Keratinocyte (primary cell): ENCODE results near the gene ZNF841. TPM values are rescaled to one million over a fixed set of nuclear protein-coding genes. Genes with fewer than 3 reads are reported as not detected.
"Not testable (repeated sequence)": the region's sequence is repeated elsewhere in the genome, so short reads cannot be mapped to it uniquely, and the experiment has no call there.

ENCODE experiments used
- DNase-seq: peaks from one replicate; pipeline ENCODE4 v3.0.0-alpha.2; 2011; ENCODE audit warnings: low read depth, missing footprints, low spot score
- FAIRE-seq: peaks from 2 replicates; lab custom pipeline; 2011; peaks lifted over from hg19 to GRCh38; lab: Jason Lieb, UNC
- H2AFZ ChIP-seq: 2 replicates; pipeline ENCODE4 v1.6.0; 2012; ENCODE audit warnings: low read length, control low read depth, inconsistent platforms; ENCODE audit not compliant: control insufficient read depth
- H3K27ac ChIP-seq: 2 replicates; pipeline ENCODE4 v1.5.1; 2011; ENCODE audit warnings: low read length; ENCODE audit not compliant: control insufficient read depth, insufficient read depth
- H3K27me3 ChIP-seq: 3 replicates; pipeline ENCODE4 v1.6.0; 2011; ENCODE audit warnings: low read length; ENCODE audit not compliant: control insufficient read depth, insufficient read depth; ENCODE audit errors: extremely low read depth
- H3K36me3 ChIP-seq, 2 experiments: 2 replicates in 1 of 2; 3 replicates in 1 of 2; pipeline ENCODE4 v1.5.1; 2011; ENCODE audit warnings: low read length in 2 of 2, mild to moderate bottlenecking in 1 of 2; ENCODE audit not compliant: control insufficient read depth in 2 of 2, insufficient read depth in 2 of 2; ENCODE audit errors: extremely low read depth in 1 of 2
- H3K4me1 ChIP-seq: 3 replicates; pipeline ENCODE4 v1.5.1; 2011; ENCODE audit warnings: low read length; ENCODE audit not compliant: control insufficient read depth, insufficient read depth; ENCODE audit errors: extremely low read depth
- H3K4me2 ChIP-seq: 3 replicates; pipeline ENCODE4 v1.6.0; 2011; ENCODE audit warnings: low read depth, low read length; ENCODE audit not compliant: control insufficient read depth, insufficient read depth; ENCODE audit errors: extremely low read depth
- H3K4me3 ChIP-seq, 3 experiments: fragments of 200-600 bp in 1 of 3; sonication (generic) in 1 of 3; 2 replicates in 2 of 3; 3 replicates in 1 of 3; pipeline ENCODE4 v1.5.1; 2011 to 2016; ENCODE audit warnings: low read length in 3 of 3, mild to moderate bottlenecking in 3 of 3, control low read depth in 2 of 3, inconsistent platforms in 1 of 3, low read depth in 1 of 3, mixed read lengths in 1 of 3, mixed run types in 1 of 3, moderate library complexity in 1 of 3; ENCODE audit not compliant: control insufficient read depth in 2 of 3, insufficient read depth in 2 of 3; ENCODE audit errors: extremely low read depth in 1 of 3
- H3K79me2 ChIP-seq: 2 replicates; pipeline ENCODE4 v1.6.0; 2012; ENCODE audit warnings: low read length; ENCODE audit not compliant: control insufficient read depth, insufficient read depth
- H3K9ac ChIP-seq: 3 replicates; pipeline ENCODE4 v1.6.0; 2011; ENCODE audit warnings: low read length; ENCODE audit not compliant: control insufficient read depth, insufficient read depth; ENCODE audit errors: extremely low read depth
- H3K9me1 ChIP-seq: 3 replicates; pipeline ENCODE4 v1.6.0; 2011; ENCODE audit warnings: low read length; ENCODE audit not compliant: control insufficient read depth, insufficient read depth; ENCODE audit errors: extremely low read depth
- H3K9me3 ChIP-seq: 2 replicates; pipeline ENCODE4 v1.5.1; 2012; ENCODE audit warnings: low read depth, low read length; ENCODE audit not compliant: control insufficient read depth
- H4K20me1 ChIP-seq: 3 replicates; pipeline ENCODE4 v1.6.0; 2011; ENCODE audit warnings: low read length; ENCODE audit not compliant: control insufficient read depth, insufficient read depth; ENCODE audit errors: extremely low read depth
- CTCF ChIP-seq, 3 experiments: IDR thresholded peaks in 1 of 3; conservative IDR thresholded peaks in 1 of 3; optimal IDR thresholded peaks in 1 of 3; 2 replicates in 2 of 3; 3 replicates in 1 of 3; pipeline versions ENCODE3 to v1.5.1; 2011; ENCODE audit warnings: low read length in 3 of 3, mild to moderate bottlenecking in 3 of 3, moderate library complexity in 2 of 3, control low read depth in 1 of 3, inconsistent platforms in 1 of 3; ENCODE audit not compliant: insufficient read depth in 2 of 3; ENCODE audit errors: extremely low read depth in 1 of 3
- EZH2 ChIP-seq: IDR thresholded peaks from one replicate; pipeline ENCODE4 v1.6.1; 2012; ENCODE audit warnings: inconsistent platforms, mild to moderate bottlenecking, low read length, moderate library complexity
- dilution Hi-C: fragments of 300-500 bp; cut with MboI; formaldehyde crosslinking; loops from one replicate; pipeline ENCODE4 v1.7.0; 2020; ENCODE audit warnings: low sequenced_read_pairs; ENCODE audit not compliant: extremely low pct_ligation_motif_present
- polyA plus RNA-seq, 5 experiments: library from polyadenylated mRNA; depleted of rRNA in 3 of 5; stranded (reverse) in 3 of 5; stranded (forward) in 1 of 5; unstranded in 1 of 5; fragments of >200 nt; gene quantifications; 1 replicate in 1 of 5; 2 replicates in 3 of 5; 3 replicates in 1 of 5; pipeline versions ENCODE4 v1.2.1 to v1.2.3, GENCODE V29; 2011 to 2012; ENCODE audit warnings: missing spikeins in 2 of 5, low read depth in 1 of 5, low replicate concordance in 1 of 5

Gene ZNF841
- polyA plus RNA-seq, 1 donor (not counting 4 experiments of a cell fraction or from before 2014, with no cell fraction given) = 14.6 TPM

DNA sequence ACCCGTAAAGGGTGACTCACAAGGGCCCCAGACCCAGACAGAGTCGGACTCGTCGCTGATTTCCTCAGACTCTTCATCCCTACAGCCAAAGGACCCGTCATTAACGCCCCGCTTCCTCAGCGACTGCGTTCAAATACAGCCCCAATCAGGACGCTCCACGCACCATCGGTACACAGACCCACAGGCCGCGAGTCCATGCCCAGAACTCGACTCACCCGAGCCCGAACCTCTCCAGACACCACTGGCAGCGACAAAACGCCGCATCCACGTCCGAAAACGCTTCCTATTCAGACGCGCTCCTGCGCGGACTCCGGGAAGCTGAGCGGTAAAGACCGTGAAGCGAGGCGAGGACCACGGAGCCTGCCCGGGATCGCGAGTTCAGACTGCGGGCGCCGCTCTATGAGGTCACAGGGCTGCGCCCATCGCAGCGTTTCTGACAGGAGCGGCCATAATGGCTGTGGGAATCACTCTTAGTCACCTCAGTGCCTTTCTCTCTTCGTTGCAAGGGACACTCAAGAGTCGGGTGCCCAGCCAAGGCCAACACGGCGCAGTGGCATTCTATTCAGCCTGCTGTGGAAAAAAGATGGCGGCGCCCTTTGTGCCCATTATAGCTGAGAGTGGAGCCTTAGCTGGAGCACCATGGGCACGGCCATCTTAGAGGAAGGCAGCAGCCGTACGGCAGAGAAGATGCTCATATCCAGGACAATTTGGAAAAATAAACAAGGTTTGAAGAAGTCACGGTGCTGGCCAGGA lies 67.4 kb downstream of the ZNF841 start, which contains the start of gene ZNF614:
ZNF614 (minus strand) TSS at position 353 of the 753 bp plus-strand sequence. CDS start 2,634 bp downstream, outside the sequence.
- Histone ChIP-seq H3K9ac (peak within 1 kb of the TSS; percentile 99), H3K4me1 (peaks cover 8% of the 10 kb centered on the region), H3K4me3 (peak within 1 kb of the TSS; percentile 65 to 98 (median 98)), H3K4me2 (peak within 1 kb of the TSS; percentile 93), H3K27me3 (no peaks in the 10 kb centered on the region), H2AFZ (peak within 1 kb of the TSS; percentile 100), H3K9me3 (peaks cover 6% of the 10 kb centered on the region), H3K9me1 (no peaks in the 10 kb centered on the region), H3K36me3 (peaks cover 7 to 18% of the 10 kb centered on the region in 2 experiments), H3K27ac (peak within 1 kb of the TSS; percentile 94), H3K79me2 (peaks cover 18% of the 10 kb centered on the region), H4K20me1 (no peaks in the 10 kb centered on the region)
- DNase-seq = peak; percentile 26
- dilution Hi-C loops = no loop called here
- TF ChIP-seq CTCF (optimal IDR thresholded peaks at IDR 0.05 in 1 of 3, IDR thresholded peaks at IDR 0.05 in 1 of 3, conservative IDR thresholded peaks at IDR 0.05 in 1 of 3; ENCODE audit: extremely low read depth in 1 of 3, insufficient read depth in 2 of 3, low read length in 3 of 3) (no peak), EZH2 (no peak)
- FAIRE-seq = no peak

- peaks cover 5 to 18% of the 10 kb centered on the region in 2 experiments for H3K36me3 ChIP-seq
- H3K4me3 ChIP-seq, H2AFZ ChIP-seq, H3K9me3 ChIP-seq, H3K27ac ChIP-seq, FAIRE-seq, DNase-seq, H3K4me2 ChIP-seq, dilution Hi-C loops, H3K9me1 ChIP-seq, H3K9ac ChIP-seq, H4K20me1 ChIP-seq, H3K27me3 ChIP-seq, H3K4me1 ChIP-seq: not testable (repeated sequence)
- peaks cover 19% of the 10 kb centered on the region for H3K79me2 ChIP-seq
These were observed 69.1 kb downstream of the ZNF841 start for GRCh38 chr19:52026255-52026990.

- H3K9me3 ChIP-seq, H3K9me1 ChIP-seq, FAIRE-seq, H3K4me3 ChIP-seq, H3K4me2 ChIP-seq, H3K27me3 ChIP-seq, H4K20me1 ChIP-seq, H3K9ac ChIP-seq, H2AFZ ChIP-seq, DNase-seq, H3K4me1 ChIP-seq, H3K27ac ChIP-seq, dilution Hi-C loops: not testable (repeated sequence)
- peaks cover 5 to 21% of the 10 kb centered on the region in 2 experiments for H3K36me3 ChIP-seq
- H3K79me2 ChIP-seq = peaks cover 23% of the 10 kb centered on the region
These were observed 71.1 kb downstream of the ZNF841 start for GRCh38 chr19:52024478-52024877.
